ENCODE measurements around the gene RRP1.
"Not testable (repeated sequence)": the region's sequence is repeated elsewhere in the genome, so short reads cannot be mapped to it uniquely, and the experiment has no call there.

RRP1 gene

DNA sequence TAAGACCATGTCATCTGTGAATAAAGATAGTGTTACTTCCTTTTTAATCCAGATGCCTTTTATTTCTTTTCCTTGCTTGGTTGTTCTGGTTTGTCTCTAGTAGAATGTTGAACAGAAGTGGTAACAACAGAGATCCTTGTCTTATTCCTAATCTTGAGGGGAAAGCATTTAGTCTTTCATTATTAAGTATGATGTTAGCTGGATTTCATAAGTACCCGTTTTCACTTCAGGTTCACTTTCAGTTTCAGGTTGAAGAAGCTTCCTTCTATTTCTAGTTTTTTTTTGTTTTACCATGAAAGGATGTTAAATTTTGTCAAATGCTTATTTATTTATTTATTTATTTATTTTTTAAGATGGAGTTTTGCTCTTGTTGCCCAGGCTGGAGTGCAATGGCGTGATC is 53.4 kb downstream of the RRP1 start:
- peak; percentile 57 for FAIRE-seq
- TF ChIP-seq POU2F2 (IDR thresholded peaks at IDR 0.05; ENCODE audit: low read depth, low read length) (no peak), POLR2AphosphoS5 (IDR thresholded peaks at IDR 0.05; ENCODE audit: low read depth, low read length) (no peak), POLR2A (IDR thresholded peaks at IDR 0.05; ENCODE audit: low read depth, low read length) (no peak), PAX5 (IDR thresholded peaks at IDR 0.05; ENCODE audit: insufficient read depth, low read length, severe bottlenecking) (no peak), TAF1 (IDR thresholded peaks at IDR 0.05; ENCODE audit: low read depth, low read length) (no peak), SPI1 (IDR thresholded peaks at IDR 0.05; ENCODE audit: low read depth, low read length) (no peak)
- no peak for DNase-seq (ENCODE audit: insufficient read length, low spot score)

GRCh38 chr21:43844906-43845305 is 55.5 kb downstream of the RRP1 start:
- not testable (repeated sequence) for DNase-seq (ENCODE audit: insufficient read length, low spot score); FAIRE-seq

DNA sequence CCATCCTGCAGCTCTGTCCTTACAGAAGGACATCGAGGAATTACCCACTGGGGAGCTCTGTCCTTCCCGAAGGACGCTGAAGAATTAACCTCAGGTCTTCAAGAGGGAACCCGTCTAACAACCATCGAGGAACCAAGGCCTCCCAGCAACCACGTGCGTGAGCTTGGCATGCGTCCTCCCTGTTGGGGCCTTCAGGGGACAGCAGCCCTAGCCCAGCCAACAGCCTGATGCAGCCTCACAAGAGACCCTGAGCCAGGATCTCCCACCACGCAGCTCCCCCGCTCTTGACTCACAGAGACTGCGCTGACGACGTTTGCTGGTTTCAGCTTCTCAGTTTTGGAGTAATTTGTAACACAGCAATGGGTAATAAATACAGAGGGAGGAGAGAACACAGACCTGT is 56.0 kb downstream of the RRP1 start:
- FAIRE-seq (no peak), DNase-seq (ENCODE audit: insufficient read length, low spot score) (no peak)
- TF ChIP-seq SPI1 (IDR thresholded peaks at IDR 0.05; ENCODE audit: low read depth, low read length) (no peak), TAF1 (IDR thresholded peaks at IDR 0.05; ENCODE audit: low read depth, low read length) (no peak), POLR2AphosphoS5 (IDR thresholded peaks at IDR 0.05; ENCODE audit: low read depth, low read length) (no peak), POLR2A (IDR thresholded peaks at IDR 0.05; ENCODE audit: low read depth, low read length) (no peak), POU2F2 (IDR thresholded peaks at IDR 0.05; ENCODE audit: low read depth, low read length) (no peak), PAX5 (IDR thresholded peaks at IDR 0.05; ENCODE audit: insufficient read depth, low read length, severe bottlenecking) (no peak)

- no peak for DNase-seq (ENCODE audit: insufficient read length, low spot score)
- no peak for FAIRE-seq
- TF ChIP-seq POU2F2 (IDR thresholded peaks at IDR 0.05; ENCODE audit: low read depth, low read length) (no peak), SPI1 (IDR thresholded peaks at IDR 0.05; ENCODE audit: low read depth, low read length) (no peak), POLR2A (IDR thresholded peaks at IDR 0.05; ENCODE audit: low read depth, low read length) (no peak), PAX5 (IDR thresholded peaks at IDR 0.05; ENCODE audit: insufficient read depth, low read length, severe bottlenecking) (no peak), TAF1 (IDR thresholded peaks at IDR 0.05; ENCODE audit: low read depth, low read length) (no peak), POLR2AphosphoS5 (IDR thresholded peaks at IDR 0.05; ENCODE audit: low read depth, low read length) (no peak)
Measured at GRCh38 chr21:43846430-43846829, 57.1 kb downstream of the RRP1 start.

GRCh38 chr21:43847301-43847700 is 57.9 kb downstream of the RRP1 start:
- no peak for TF ChIP-seq POLR2AphosphoS5 (IDR thresholded peaks at IDR 0.05; ENCODE audit: low read depth, low read length)
- TF ChIP-seq POU2F2 (IDR thresholded peaks at IDR 0.05; ENCODE audit: low read depth, low read length): no peak
- TF ChIP-seq TAF1 (IDR thresholded peaks at IDR 0.05; ENCODE audit: low read depth, low read length): no peak
- no peak for TF ChIP-seq POLR2A (IDR thresholded peaks at IDR 0.05; ENCODE audit: low read depth, low read length)
- TF ChIP-seq SPI1 (IDR thresholded peaks at IDR 0.05; ENCODE audit: low read depth, low read length): no peak
- TF ChIP-seq PAX5 (IDR thresholded peaks at IDR 0.05; ENCODE audit: insufficient read depth, low read length, severe bottlenecking): no peak
- FAIRE-seq (no peak), DNase-seq (ENCODE audit: insufficient read length, low spot score) (no peak)

DNA sequence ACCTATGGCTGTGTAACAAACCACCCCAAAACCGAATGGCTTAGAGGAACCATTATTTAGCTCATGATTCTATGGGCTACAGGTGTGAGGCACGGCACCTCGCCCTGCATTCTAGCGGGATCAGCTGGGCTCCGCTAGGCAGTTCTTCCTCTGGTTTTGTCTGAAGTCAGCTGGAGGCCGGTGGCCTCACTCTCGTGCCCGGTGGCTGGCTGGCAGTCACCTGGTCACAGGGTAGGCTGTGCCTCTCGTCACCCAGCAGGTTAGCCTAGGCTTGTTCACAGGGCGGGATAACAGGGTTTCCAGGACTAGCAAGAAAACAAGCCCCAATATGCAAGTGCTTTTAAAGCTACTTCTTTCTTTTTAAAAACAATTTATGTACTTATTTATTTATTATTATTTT is 59.4 kb downstream of the RRP1 start:
- DNase-seq (ENCODE audit: insufficient read length, low spot score) (no peak), FAIRE-seq (no peak)
- TF ChIP-seq POU2F2 (IDR thresholded peaks at IDR 0.05; ENCODE audit: low read depth, low read length) (no peak), POLR2AphosphoS5 (IDR thresholded peaks at IDR 0.05; ENCODE audit: low read depth, low read length) (no peak)

- DNase-seq (ENCODE audit: insufficient read length, low spot score): no peak
- FAIRE-seq: no peak
- TF ChIP-seq POLR2A (IDR thresholded peaks at IDR 0.05; ENCODE audit: low read depth, low read length): no peak
- no peak for TF ChIP-seq PAX5 (IDR thresholded peaks at IDR 0.05; ENCODE audit: insufficient read depth, low read length, severe bottlenecking)
- TF ChIP-seq POLR2AphosphoS5 (IDR thresholded peaks at IDR 0.05; ENCODE audit: low read depth, low read length): no peak
- TF ChIP-seq POU2F2 (IDR thresholded peaks at IDR 0.05; ENCODE audit: low read depth, low read length): no peak
- TF ChIP-seq TAF1 (IDR thresholded peaks at IDR 0.05; ENCODE audit: low read depth, low read length): no peak
- TF ChIP-seq SPI1 (IDR thresholded peaks at IDR 0.05; ENCODE audit: low read depth, low read length): no peak
Measured at GRCh38 chr21:43849532-43850299, 60.3 kb downstream of the RRP1 start.

DNA sequence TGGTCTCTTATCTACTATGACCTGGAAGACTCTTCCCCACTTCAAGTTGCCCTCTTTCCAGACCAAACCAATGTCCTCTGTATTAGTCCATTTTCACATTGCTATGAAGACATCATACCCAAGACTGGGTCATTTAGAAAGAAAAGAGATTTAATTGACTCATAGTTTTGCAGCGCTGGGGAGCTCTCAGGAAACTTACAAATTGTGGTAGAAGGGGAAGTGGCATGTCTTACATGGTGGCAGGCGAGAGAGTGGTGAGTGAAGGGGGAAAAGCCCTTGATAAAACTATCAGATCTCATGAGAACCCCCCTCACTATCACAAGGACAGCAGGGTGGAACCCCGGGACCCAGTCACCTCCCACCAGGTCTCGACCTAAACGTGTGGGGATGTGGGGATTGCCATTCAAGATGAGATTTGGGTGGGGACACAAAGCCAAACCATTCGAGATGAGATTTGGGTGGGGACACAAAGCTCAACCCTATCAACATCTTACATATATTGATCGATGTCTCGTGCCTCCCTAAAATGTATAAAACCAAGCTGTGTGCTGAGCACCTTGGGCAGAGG is 61.4 kb downstream of the RRP1 start:
- FAIRE-seq: no peak
- TF ChIP-seq SPI1 (IDR thresholded peaks at IDR 0.05; ENCODE audit: low read depth, low read length) (peak; percentile 64), POU2F2 (IDR thresholded peaks at IDR 0.05; ENCODE audit: low read depth, low read length) (no peak)
- DNase-seq (ENCODE audit: insufficient read length, low spot score): no peak

DNA sequence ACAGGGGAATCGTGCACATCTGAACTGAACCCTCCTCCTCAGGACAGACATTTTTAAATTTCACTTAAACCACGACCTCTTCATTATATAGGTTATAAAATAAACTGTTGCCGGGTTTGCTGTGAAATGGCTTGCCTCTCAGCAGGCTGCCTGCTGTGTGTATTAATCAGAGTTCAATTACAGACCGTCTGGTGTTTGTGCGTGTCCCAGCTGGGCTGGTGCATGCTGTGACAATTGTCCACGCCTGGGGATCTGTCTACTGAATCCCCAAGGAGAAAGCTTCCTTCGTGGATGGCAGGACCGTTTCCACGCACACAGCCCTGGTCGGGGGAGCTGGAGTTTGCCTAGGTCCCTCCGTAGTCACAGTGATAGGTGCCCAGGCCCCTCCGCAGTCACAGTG is 62.2 kb downstream of the RRP1 start:
- no peak for FAIRE-seq
- no peak for DNase-seq (ENCODE audit: insufficient read length, low spot score)
- TF ChIP-seq POU2F2 (IDR thresholded peaks at IDR 0.05; ENCODE audit: low read depth, low read length) (no peak), SPI1 (IDR thresholded peaks at IDR 0.05; ENCODE audit: low read depth, low read length) (no peak), POLR2AphosphoS5 (IDR thresholded peaks at IDR 0.05; ENCODE audit: low read depth, low read length) (no peak), TAF1 (IDR thresholded peaks at IDR 0.05; ENCODE audit: low read depth, low read length) (no peak), POLR2A (IDR thresholded peaks at IDR 0.05; ENCODE audit: low read depth, low read length) (no peak), PAX5 (IDR thresholded peaks at IDR 0.05; ENCODE audit: insufficient read depth, low read length, severe bottlenecking) (no peak)
